HCT116 (cell line): ENCODE measurements around the gene IGSF11. TPM values are rescaled to one million over a fixed set of nuclear protein-coding genes. Genes with fewer than 3 reads are reported as not detected.

Experiments
- ATAC-seq: fragments of 200-7000 bp; cut with Tn5 transposase; 2 replicates; pipeline ENCODE4 v1.9.1; 2020; ENCODE audit warnings: mild to moderate bottlenecking, moderate library complexity
- BruUV-seq: library from RNA; stranded (reverse); fragments of 400-500 nt; replicated peaks from 2 replicates; lab custom pipeline; 2021; lab: Mats Ljungman, UMichigan
- CTCF ChIA-PET: fragments of 300-600 bp; sonication (Branson Sonifier 250); formaldehyde crosslinking; loops from one replicate; lab custom pipeline; 2021; ENCODE audit warnings: antibody characterized with exemption; lab: Charles Lee
- POLR2A ChIA-PET: fragments of 300-600, 350-600 bp; sonication (Branson Sonifier 250); formaldehyde crosslinking; loops from one replicate; lab custom pipeline; 2021; ENCODE audit warnings: antibody characterized with exemption; lab: Charles Lee
- RAD21 ChIA-PET, 2 experiments: fragments of 300-600 bp; sonication (Branson Sonifier 250); formaldehyde crosslinking; loops; one replicate each; lab custom pipeline; 2023; ENCODE audit warnings: low total read pairs in 2 of 2; ENCODE audit not compliant: uncharacterized antibody in 2 of 2, unreplicated experiment in 2 of 2, low non-redundant PET in 1 of 2; lab: Charles Lee
- DNase-seq: peaks from one replicate; pipeline ENCODE4 v3.0.0-alpha.2; 2010; ENCODE audit warnings: low read depth, low spot score
- H2AFZ ChIP-seq: fragments of 200-600 bp; shearing (Covaris generic), sonication (generic); 2 replicates; pipeline ENCODE4 v1.6.1; 2017; ENCODE audit warnings: low read depth, mixed run types, mixed read lengths, antibody characterized with exemption, low read length; ENCODE audit not compliant: poor library complexity, severe bottlenecking
- H3K27ac ChIP-seq: 2 replicates; pipeline ENCODE4 v1.5.1; 2012; ENCODE audit warnings: low read depth, low read length
- H3K27me3 ChIP-seq: fragments of 200-600 bp; sonication (generic); 2 replicates; pipeline ENCODE4 v1.6.1; 2016; ENCODE audit warnings: mixed run types, low read length, mixed read lengths; ENCODE audit not compliant: insufficient read depth
- H3K36me3 ChIP-seq, 2 experiments: fragments of 200-500 bp in 1 of 2; fragments of 200-600 bp in 1 of 2; sonication (Bioruptor generic) in 1 of 2; sonication (generic) in 1 of 2; 2 replicates each; pipeline versions ENCODE4 v1.5.1 to v1.6.1; 2014 to 2016; ENCODE audit warnings: low read length in 2 of 2, inconsistent platforms in 1 of 2, mixed read lengths in 1 of 2, mixed run types in 1 of 2; ENCODE audit not compliant: insufficient read depth in 2 of 2, control insufficient read depth in 1 of 2
- H3K4me1 ChIP-seq, 2 experiments: fragments of 200-600 bp in 1 of 2; sonication (generic) in 1 of 2; 2 replicates each; pipeline versions ENCODE4 v1.5.1 to v1.6.1; 2012 to 2017; ENCODE audit warnings: low read length in 2 of 2, inconsistent platforms in 1 of 2, mild to moderate bottlenecking in 1 of 2, mixed read lengths in 1 of 2, mixed run types in 1 of 2, moderate library complexity in 1 of 2; ENCODE audit not compliant: insufficient read depth in 2 of 2, control insufficient read depth in 1 of 2
- H3K4me2 ChIP-seq: fragments of 200-600 bp; sonication (generic); 2 replicates; pipeline ENCODE4 v1.6.1; 2017; ENCODE audit warnings: mixed run types, low read length, mixed read lengths
- H3K4me3 ChIP-seq, 2 experiments: fragments of 200-600 bp in 1 of 2; sonication (generic) in 1 of 2; replicated peaks in 1 of 2; 2 replicates each; pipeline ENCODE4 v1.5.1; 2011 to 2016; ENCODE audit warnings: low read length in 2 of 2, control low read depth in 1 of 2, low read depth in 1 of 2, mild to moderate bottlenecking in 1 of 2, mixed read lengths in 1 of 2, mixed run types in 1 of 2
- H3K79me2 ChIP-seq: fragments of 200-600 bp; sonication (generic); 2 replicates; pipeline ENCODE4 v1.6.1; 2017; ENCODE audit warnings: mild to moderate bottlenecking, mixed run types, low read length, moderate library complexity, mixed read lengths; ENCODE audit not compliant: insufficient read depth
- H3K9ac ChIP-seq: fragments of 200-600 bp; sonication (generic); 2 replicates; pipeline ENCODE4 v1.6.1; 2016; ENCODE audit warnings: low read length, mixed read lengths
- H3K9me2 ChIP-seq: fragments of 200-600 bp; sonication (generic), shearing (Covaris generic); 2 replicates; pipeline ENCODE4 v1.6.1; 2017; ENCODE audit warnings: mixed run types, mild to moderate bottlenecking, moderate library complexity; ENCODE audit not compliant: insufficient read depth
- H3K9me3 ChIP-seq, 2 experiments: fragments of 200-500 bp in 1 of 2; fragments of 200-600 bp in 1 of 2; sonication (Bioruptor generic) in 1 of 2; sonication (generic) in 1 of 2; 2 replicates each; pipeline ENCODE4 v1.6.1; 2014 to 2017; ENCODE audit warnings: low read length in 2 of 2, mixed read lengths in 2 of 2, inconsistent platforms in 1 of 2, low read depth in 1 of 2, mild to moderate bottlenecking in 1 of 2, mixed run types in 1 of 2, moderate library complexity in 1 of 2; ENCODE audit not compliant: control insufficient read depth in 1 of 2, insufficient read depth in 1 of 2
- H4K20me1 ChIP-seq: fragments of 200-600 bp; sonication (generic), shearing (Covaris generic); 2 replicates; pipeline ENCODE4 v1.6.1; 2017; ENCODE audit warnings: mixed run types, mild to moderate bottlenecking, moderate library complexity; ENCODE audit not compliant: insufficient read depth
- CBX3 ChIP-seq: IDR thresholded peaks from 2 replicates; pipeline ENCODE4 v1.6.1; 2012; ENCODE audit warnings: low read depth
- EZH2 ChIP-seq: fragments of 200-600 bp; sonication (generic); IDR thresholded peaks from 2 replicates; pipeline ENCODE4 v1.6.1; 2017; ENCODE audit warnings: antibody characterized with exemption, mixed run types
- JUND ChIP-seq: IDR thresholded peaks from 2 replicates; pipeline ENCODE4 v1.6.1; 2012
- POLR2AphosphoS5 ChIP-seq: IDR thresholded peaks from 2 replicates; pipeline ENCODE4 v1.6.1; 2011; ENCODE audit warnings: mild to moderate bottlenecking, low read depth, low read length, moderate library complexity
- RAD21 ChIP-seq: IDR thresholded peaks from 2 replicates; pipeline ENCODE4 v1.6.1; 2012; ENCODE audit warnings: low read depth, mild to moderate bottlenecking
- TCF7L2 ChIP-seq: IDR thresholded peaks from 2 replicates; pipeline ENCODE4 v1.7.0; 2011; ENCODE audit warnings: borderline replicate concordance, inconsistent platforms; ENCODE audit not compliant: insufficient read depth, insufficient read length; ENCODE audit errors: extremely low read depth
- ZFX ChIP-seq: fragments of 450-650 bp; IDR thresholded peaks from 2 replicates; pipeline ENCODE4 v1.6.1; 2017
- intact Hi-C: fragments of 100-400 bp; cut with micrococcal nuclease; formaldehyde crosslinking; loops from 2 replicates; pipeline ENCODE4 v1.10.0; 2022
- total RNA-seq: library from RNA; stranded (reverse); gene quantifications from one replicate; pipeline ENCODE4 v1.2.1, GENCODE V29; 2021; ENCODE audit not compliant: unreplicated experiment
- TF ChIP-seq, protein P1 (sequence below): IDR thresholded peaks from 2 replicates; pipeline ENCODE4 v1.6.1; 2012
- TF ChIP-seq, protein P2 (sequence below): IDR thresholded peaks from 2 replicates; pipeline ENCODE4 v1.6.1; 2012
- TF ChIP-seq, protein P3 (sequence below): IDR thresholded peaks from 2 replicates; pipeline ENCODE4 v1.6.1; 2012; ENCODE audit warnings: low read depth

Gene IGSF11
- total RNA-seq, 1 experiment from 2014 or later: not detected

DNA sequence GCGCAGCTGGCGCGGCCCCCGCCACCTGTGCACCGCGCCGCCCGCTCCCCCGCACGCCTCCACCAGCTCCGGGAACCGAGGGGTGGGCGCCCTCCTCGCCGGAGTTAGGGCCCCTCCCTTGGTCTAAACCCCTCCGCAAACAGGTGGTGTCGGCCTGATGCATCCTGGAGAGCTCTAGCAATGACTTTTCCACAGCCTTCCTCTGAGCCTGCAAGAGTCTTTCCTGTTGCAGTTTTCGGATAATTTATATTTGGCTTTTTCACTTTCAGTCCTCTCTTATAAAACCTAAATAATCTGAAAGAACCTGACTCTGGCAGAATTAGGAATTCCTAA lies 334 bp upstream of the IGSF11 start:
- no peak for DNase-seq

More for the DNA sequence above, 334 bp upstream of the IGSF11 start:
- Histone ChIP-seq H4K20me1 (no peaks in the 10 kb centered on the region), H3K4me2 (peak overlapping the region; percentile 70), H3K4me1 (peaks cover 0 to 12% of the 10 kb centered on the region in 2 experiments; a peak in 2 of 4 replicates), H3K79me2 (no peaks in the 10 kb centered on the region), H3K36me3 (no peaks in the 10 kb centered on the region), H3K4me3 (peak overlapping the region; percentile 12 to 36; a peak in 2 of 4 replicates), H3K9me2 (no peaks in the 10 kb centered on the region), H3K9ac (no peak overlapping the region), H2AFZ (peak overlapping the region; percentile 48), H3K27me3 (peaks cover 64% of the 10 kb centered on the region), H3K27ac (no peak overlapping the region), H3K9me3 (no peaks in the 10 kb centered on the region)
- TF ChIP-seq TCF7L2: no peak
- no peak for TF ChIP-seq ZFX
- TF ChIP-seq EZH2: no peak
- TF ChIP-seq, protein P1, sequence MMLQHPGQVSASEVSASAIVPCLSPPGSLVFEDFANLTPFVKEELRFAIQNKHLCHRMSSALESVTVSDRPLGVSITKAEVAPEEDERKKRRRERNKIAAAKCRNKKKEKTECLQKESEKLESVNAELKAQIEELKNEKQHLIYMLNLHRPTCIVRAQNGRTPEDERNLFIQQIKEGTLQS: no peak
- TF ChIP-seq POLR2AphosphoS5: no peak
- TF ChIP-seq, protein P2, sequence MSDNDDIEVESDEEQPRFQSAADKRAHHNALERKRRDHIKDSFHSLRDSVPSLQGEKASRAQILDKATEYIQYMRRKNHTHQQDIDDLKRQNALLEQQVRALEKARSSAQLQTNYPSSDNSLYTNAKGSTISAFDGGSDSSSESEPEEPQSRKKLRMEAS: no peak
- TF ChIP-seq RAD21: no peak
- TF ChIP-seq JUND: no peak
- no peak for TF ChIP-seq CBX3
- TF ChIP-seq, protein P3, sequence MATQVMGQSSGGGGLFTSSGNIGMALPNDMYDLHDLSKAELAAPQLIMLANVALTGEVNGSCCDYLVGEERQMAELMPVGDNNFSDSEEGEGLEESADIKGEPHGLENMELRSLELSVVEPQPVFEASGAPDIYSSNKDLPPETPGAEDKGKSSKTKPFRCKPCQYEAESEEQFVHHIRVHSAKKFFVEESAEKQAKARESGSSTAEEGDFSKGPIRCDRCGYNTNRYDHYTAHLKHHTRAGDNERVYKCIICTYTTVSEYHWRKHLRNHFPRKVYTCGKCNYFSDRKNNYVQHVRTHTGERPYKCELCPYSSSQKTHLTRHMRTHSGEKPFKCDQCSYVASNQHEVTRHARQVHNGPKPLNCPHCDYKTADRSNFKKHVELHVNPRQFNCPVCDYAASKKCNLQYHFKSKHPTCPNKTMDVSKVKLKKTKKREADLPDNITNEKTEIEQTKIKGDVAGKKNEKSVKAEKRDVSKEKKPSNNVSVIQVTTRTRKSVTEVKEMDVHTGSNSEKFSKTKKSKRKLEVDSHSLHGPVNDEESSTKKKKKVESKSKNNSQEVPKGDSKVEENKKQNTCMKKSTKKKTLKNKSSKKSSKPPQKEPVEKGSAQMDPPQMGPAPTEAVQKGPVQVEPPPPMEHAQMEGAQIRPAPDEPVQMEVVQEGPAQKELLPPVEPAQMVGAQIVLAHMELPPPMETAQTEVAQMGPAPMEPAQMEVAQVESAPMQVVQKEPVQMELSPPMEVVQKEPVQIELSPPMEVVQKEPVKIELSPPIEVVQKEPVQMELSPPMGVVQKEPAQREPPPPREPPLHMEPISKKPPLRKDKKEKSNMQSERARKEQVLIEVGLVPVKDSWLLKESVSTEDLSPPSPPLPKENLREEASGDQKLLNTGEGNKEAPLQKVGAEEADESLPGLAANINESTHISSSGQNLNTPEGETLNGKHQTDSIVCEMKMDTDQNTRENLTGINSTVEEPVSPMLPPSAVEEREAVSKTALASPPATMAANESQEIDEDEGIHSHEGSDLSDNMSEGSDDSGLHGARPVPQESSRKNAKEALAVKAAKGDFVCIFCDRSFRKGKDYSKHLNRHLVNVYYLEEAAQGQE: no peak
- ChIA-PET CTCF (interaction anchor here (1.2 to 3.0 kb wide), 3 partner anchors 69 to 207 kb away, joined by 3 to 42 read pairs (median 4); no protein-coding TSS in a partner anchor), POLR2A (no interaction called here), RAD21 (interaction anchor here in 1 of 2 experiments (1.5 kb wide), 1 partner anchor 151 kb away, joined by 4 read pairs; no protein-coding TSS in a partner anchor)
- BruUV-seq: no TSS peak
- no peak for ATAC-seq
- intact Hi-C loops: loop anchor here (2.0 to 10.0 kb wide), 2 partner anchors 150 to 640 kb away; partner anchors contain the start of gene COX17
